ENCODE data around the gene GPR15.

GPR15 gene

GRCh38 chr3:98556164-98557130 lies 24.7 kb downstream of the GPR15 start:
- no peak for ATAC-seq
- no peak for TF ChIP-seq POU6F1 (CRISPR knock-in tag; IDR thresholded peaks at IDR 0.05; ENCODE audit: borderline replicate concordance, low read depth)
- no peak for TF ChIP-seq ZNF565 (CRISPR knock-in tag; conservative IDR thresholded peaks at IDR 0.05; ENCODE audit: low read depth)
- TF ChIP-seq ESRRG (CRISPR knock-in tag; IDR thresholded peaks at IDR 0.05): no peak
- no peak for TF ChIP-seq ZFP30 (CRISPR knock-in tag; IDR thresholded peaks at IDR 0.05)
- no peak for TF ChIP-seq ZNF8 (CRISPR knock-in tag; IDR thresholded peaks at IDR 0.05)
- TF ChIP-seq PPARA (CRISPR knock-in tag; IDR thresholded peaks at IDR 0.05; ENCODE audit: borderline replicate concordance): no peak
- TF ChIP-seq ISL1 (CRISPR knock-in tag; IDR thresholded peaks at IDR 0.05): no peak
- TF ChIP-seq ZC3H10 (CRISPR knock-in tag; IDR thresholded peaks at IDR 0.05): no peak
- TF ChIP-seq ZFP3 (CRISPR knock-in tag; IDR thresholded peaks at IDR 0.05): no peak
- no peak for TF ChIP-seq GLIS3 (CRISPR knock-in tag; IDR thresholded peaks at IDR 0.05)
- no peak for TF ChIP-seq RARB (CRISPR knock-in tag; IDR thresholded peaks at IDR 0.05)
- no peak for TF ChIP-seq OSR1 (CRISPR knock-in tag; IDR thresholded peaks at IDR 0.05)
- no peak for TF ChIP-seq CREB5 (CRISPR knock-in tag; IDR thresholded peaks at IDR 0.05; ENCODE audit: low read depth)
- no peak for TF ChIP-seq CSDC2 (CRISPR knock-in tag; IDR thresholded peaks at IDR 0.05)
- no peak for TF ChIP-seq ARNTL (CRISPR knock-in tag; IDR thresholded peaks at IDR 0.05; ENCODE audit: borderline replicate concordance, low read depth)

- TF ChIP-seq ZC3H10 (CRISPR knock-in tag; IDR thresholded peaks at IDR 0.05) (no peak), OSR1 (CRISPR knock-in tag; IDR thresholded peaks at IDR 0.05) (no peak), ESRRG (CRISPR knock-in tag; IDR thresholded peaks at IDR 0.05) (no peak), CREB5 (CRISPR knock-in tag; IDR thresholded peaks at IDR 0.05; ENCODE audit: low read depth) (no peak), CSDC2 (CRISPR knock-in tag; IDR thresholded peaks at IDR 0.05) (no peak)
- ATAC-seq: no peak
Measured at GRCh38 chr3:98557324-98558010, 25.7 kb downstream of the GPR15 start.

GRCh38 chr3:98558100-98558827 lies 26.5 kb downstream of the GPR15 start:
- no peak for ATAC-seq
- TF ChIP-seq TOX (CRISPR knock-in tag; IDR thresholded peaks at IDR 0.05; ENCODE audit: borderline replicate concordance) (no peak), ZFP30 (CRISPR knock-in tag; IDR thresholded peaks at IDR 0.05) (no peak), ZNF8 (CRISPR knock-in tag; IDR thresholded peaks at IDR 0.05) (no peak), SNAI2 (CRISPR knock-in tag; IDR thresholded peaks at IDR 0.05) (no peak), TSHZ2 (CRISPR knock-in tag; IDR thresholded peaks at IDR 0.05) (no peak), PPARA (CRISPR knock-in tag; IDR thresholded peaks at IDR 0.05; ENCODE audit: borderline replicate concordance) (no peak), POU6F1 (CRISPR knock-in tag; IDR thresholded peaks at IDR 0.05; ENCODE audit: borderline replicate concordance, low read depth) (no peak), CSDC2 (CRISPR knock-in tag; IDR thresholded peaks at IDR 0.05) (no peak), RARB (CRISPR knock-in tag; IDR thresholded peaks at IDR 0.05) (no peak), PATZ1 (CRISPR knock-in tag; IDR thresholded peaks at IDR 0.05; ENCODE audit: borderline replicate concordance) (no peak), ZFP3 (CRISPR knock-in tag; IDR thresholded peaks at IDR 0.05) (no peak), ARNTL (CRISPR knock-in tag; IDR thresholded peaks at IDR 0.05; ENCODE audit: borderline replicate concordance, low read depth) (no peak), CSRNP3 (CRISPR knock-in tag; IDR thresholded peaks at IDR 0.05) (no peak), ZC3H10 (CRISPR knock-in tag; IDR thresholded peaks at IDR 0.05) (no peak), ZNF70 (CRISPR knock-in tag; IDR thresholded peaks at IDR 0.05) (no peak)
